Sigmoid colon (tissue), 7 donors: ENCODE data around the gene ANGPTL2. TPM values are rescaled to one million over a fixed set of nuclear protein-coding genes. Genes with fewer than 3 reads are reported as not detected.

Experiments
- DNase-seq: peaks from one replicate; pipeline ENCODE4 v3.0.0-alpha.2; 2019
- H3K27ac ChIP-seq, 4 donors: fragments of 200-600 bp; sonication (generic); one replicate each; pipeline ENCODE4 v1.5.1; 2016 to 2019; ENCODE audit warnings: mild to moderate bottlenecking in 1 of 4
- H3K27me3 ChIP-seq, 3 donors: fragments of 200-600 bp; sonication (generic); one replicate each; pipeline ENCODE4 v1.5.1; 2019; ENCODE audit warnings: mild to moderate bottlenecking in 1 of 3
- H3K36me3 ChIP-seq, 4 donors: fragments of 200-600 bp; sonication (generic); one replicate each; pipeline ENCODE4 v1.5.1; 2016 to 2019
- H3K4me1 ChIP-seq, 4 donors: fragments of 200-600 bp; sonication (generic); one replicate each; pipeline ENCODE4 v1.5.1; 2017 to 2019
- H3K4me3 ChIP-seq, 4 donors: fragments of 200-600 bp; sonication (generic); one replicate each; pipeline ENCODE4 v1.5.1; 2017 to 2019; ENCODE audit warnings: mild to moderate bottlenecking in 2 of 4, moderate library complexity in 1 of 4
- H3K9me3 ChIP-seq, 4 donors: fragments of 200-600 bp in 3 of 4; sonication (generic) in 3 of 4; one replicate each; pipeline versions ENCODE4 v1.5.1 to v1.6.1; 2013 to 2019
- EP300 ChIP-seq, 4 donors: sonication (generic); formaldehyde crosslinking; IDR thresholded peaks; one replicate each; pipeline ENCODE4 v1.6.1; 2017; ENCODE audit warnings: antibody characterized with exemption in 4 of 4
- POLR2A ChIP-seq, 2 donors: fragments of 450-650 bp; IDR thresholded peaks; one replicate each; pipeline ENCODE4 v1.6.1; 2016; ENCODE audit warnings: antibody characterized with exemption in 2 of 2, mild to moderate bottlenecking in 2 of 2, moderate library complexity in 2 of 2
- POLR2AphosphoS5 ChIP-seq, 4 donors: sonication (generic); formaldehyde crosslinking; IDR thresholded peaks; one replicate each; pipeline ENCODE4 v1.6.1; 2017; ENCODE audit warnings: antibody characterized with exemption in 4 of 4
- WGBS, 2 donors: extraction: QIAGEN DNeasy Blood & Tissue Kit; methylation state at CpG; one replicate each; pipeline ENCODE4 v1.1.7; 2013; 5-methylcytosine and 5-hydroxymethylcytosine counted together
- intact Hi-C: fragments of 100-400 bp; cut with DNase I; formaldehyde crosslinking; loops from one replicate; pipeline ENCODE4 v1.15.1; 2023
- polyA plus RNA-seq, 3 donors: library from polyadenylated mRNA; stranded (reverse); fragments of 200-250 nt; gene quantifications; one replicate each; pipeline ENCODE4 v1.2.3, GENCODE V29; 2013
- total RNA-seq, 4 donors: library from RNA; depleted of rRNA; stranded (reverse); fragments of >200 nt; gene quantifications; one replicate each; pipeline ENCODE4 v1.1.0, GENCODE V29; 2016
- TF ChIP-seq, protein P1 (sequence below), 4 experiments: fragments of 450-650 bp in 3 of 4; fragments of 200-600 bp in 1 of 4; IDR thresholded peaks; one replicate each; pipeline ENCODE4 v1.5.1; 2016 to 2019; ENCODE audit warnings: antibody characterized with exemption in 4 of 4, mild to moderate bottlenecking in 3 of 4, moderate library complexity in 2 of 4
- donor health status: healthy with polysubstance abuse.
- donor health status: Bipolar disorder and iron deficiency.
- donor health status: healthy.

The ANGPTL2 gene
- total and polyA plus RNA-seq, 7 donors: 0.69 to 112 (median 50.5) TPM

DNA sequence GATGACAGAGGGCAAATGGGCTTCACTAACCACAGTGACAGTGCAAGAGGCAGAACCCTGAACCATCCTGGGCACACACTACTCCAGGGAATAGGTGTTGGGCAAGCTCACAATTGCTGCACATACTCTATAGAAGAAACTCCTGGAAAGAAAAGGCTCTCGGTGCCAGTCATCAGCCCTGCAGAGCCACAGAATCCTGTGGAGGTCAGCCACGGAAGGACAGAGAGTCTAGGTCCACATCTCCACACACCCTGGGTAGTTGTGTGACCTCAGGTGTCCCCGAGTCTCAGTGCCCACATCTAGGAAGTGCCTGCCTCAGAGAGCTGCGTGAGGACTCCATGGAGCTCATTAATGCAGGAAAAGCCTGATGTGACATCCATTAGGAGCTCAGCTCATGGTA lies 16.0 kb upstream of the ANGPTL2 start:
- TF ChIP-seq, protein P1, sequence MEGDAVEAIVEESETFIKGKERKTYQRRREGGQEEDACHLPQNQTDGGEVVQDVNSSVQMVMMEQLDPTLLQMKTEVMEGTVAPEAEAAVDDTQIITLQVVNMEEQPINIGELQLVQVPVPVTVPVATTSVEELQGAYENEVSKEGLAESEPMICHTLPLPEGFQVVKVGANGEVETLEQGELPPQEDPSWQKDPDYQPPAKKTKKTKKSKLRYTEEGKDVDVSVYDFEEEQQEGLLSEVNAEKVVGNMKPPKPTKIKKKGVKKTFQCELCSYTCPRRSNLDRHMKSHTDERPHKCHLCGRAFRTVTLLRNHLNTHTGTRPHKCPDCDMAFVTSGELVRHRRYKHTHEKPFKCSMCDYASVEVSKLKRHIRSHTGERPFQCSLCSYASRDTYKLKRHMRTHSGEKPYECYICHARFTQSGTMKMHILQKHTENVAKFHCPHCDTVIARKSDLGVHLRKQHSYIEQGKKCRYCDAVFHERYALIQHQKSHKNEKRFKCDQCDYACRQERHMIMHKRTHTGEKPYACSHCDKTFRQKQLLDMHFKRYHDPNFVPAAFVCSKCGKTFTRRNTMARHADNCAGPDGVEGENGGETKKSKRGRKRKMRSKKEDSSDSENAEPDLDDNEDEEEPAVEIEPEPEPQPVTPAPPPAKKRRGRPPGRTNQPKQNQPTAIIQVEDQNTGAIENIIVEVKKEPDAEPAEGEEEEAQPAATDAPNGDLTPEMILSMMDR (IDR thresholded peaks at IDR 0.05): no peak
- TF ChIP-seq POLR2A (IDR thresholded peaks at IDR 0.05): no peak
- no peak for TF ChIP-seq EP300 (IDR thresholded peaks at IDR 0.05)
- TF ChIP-seq POLR2AphosphoS5 (IDR thresholded peaks at IDR 0.05): no peak
- no peak for DNase-seq
- 92 to 96% methylated on average over 4 of the region's 4 CpGs for WGBS, 2 donors
- Histone ChIP-seq H3K27me3 (no peaks in the 10 kb centered on the region), H3K27ac (no peak overlapping the region), H3K4me1 (peaks cover 0 to 46% (median 38%) of the 10 kb centered on the region in 4 donors), H3K4me3 (no peak overlapping the region), H3K36me3 (no peaks in the 10 kb centered on the region), H3K9me3 (no peaks in the 10 kb centered on the region)
- intact Hi-C loops: no loop called here

DNA sequence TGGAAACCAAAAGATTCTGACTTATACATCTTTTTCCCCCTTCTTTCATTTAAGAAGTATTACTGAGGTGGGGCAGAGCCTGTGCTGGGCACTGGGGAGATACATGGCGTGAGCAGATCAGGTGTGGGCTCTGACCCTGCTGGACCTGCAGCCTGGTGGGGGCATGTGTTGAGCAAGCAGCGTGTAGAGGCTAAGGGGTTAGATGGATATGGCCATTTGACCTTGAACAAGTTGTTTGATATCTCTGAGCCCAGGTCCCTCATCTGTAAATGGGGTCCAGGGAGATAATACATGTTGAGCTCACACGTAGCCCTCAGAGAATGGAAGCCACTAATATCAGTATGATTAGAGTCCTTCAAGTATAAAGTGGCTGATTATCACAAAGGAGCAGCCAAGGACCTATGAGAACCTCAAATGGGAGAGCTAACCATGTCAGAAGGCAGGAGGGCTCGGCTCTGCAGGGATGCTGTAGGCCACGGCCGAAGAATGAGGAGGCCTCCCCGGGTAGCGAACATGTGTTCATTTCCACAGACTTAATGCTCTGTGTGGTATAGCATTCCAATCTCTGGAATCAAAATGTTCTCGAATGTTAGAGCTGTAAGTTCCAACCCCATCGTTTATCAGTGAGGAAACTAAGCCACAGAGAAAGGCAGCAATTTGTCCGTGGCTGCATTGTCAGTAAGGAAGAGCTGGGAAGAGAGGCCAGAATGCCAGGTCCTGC lies 15.4 kb upstream of the ANGPTL2 start:
- Histone ChIP-seq H3K27me3 (no peaks in the 10 kb centered on the region), H3K9me3 (no peaks in the 10 kb centered on the region), H3K27ac (no peak overlapping the region), H3K4me1 (peaks cover 0 to 52% (median 45%) of the 10 kb centered on the region in 4 donors), H3K4me3 (no peak overlapping the region), H3K36me3 (no peaks in the 10 kb centered on the region)
- DNase-seq: no peak
- no peak for TF ChIP-seq POLR2AphosphoS5 (IDR thresholded peaks at IDR 0.05)
- TF ChIP-seq EP300 (IDR thresholded peaks at IDR 0.05): no peak
- TF ChIP-seq POLR2A (IDR thresholded peaks at IDR 0.05): no peak
- TF ChIP-seq, protein P1 (IDR thresholded peaks at IDR 0.05): no peak
- intact Hi-C loops: no loop called here
- 94 to 95% methylated on average over 11 of the region's 11 CpGs for WGBS, 2 donors

DNA sequence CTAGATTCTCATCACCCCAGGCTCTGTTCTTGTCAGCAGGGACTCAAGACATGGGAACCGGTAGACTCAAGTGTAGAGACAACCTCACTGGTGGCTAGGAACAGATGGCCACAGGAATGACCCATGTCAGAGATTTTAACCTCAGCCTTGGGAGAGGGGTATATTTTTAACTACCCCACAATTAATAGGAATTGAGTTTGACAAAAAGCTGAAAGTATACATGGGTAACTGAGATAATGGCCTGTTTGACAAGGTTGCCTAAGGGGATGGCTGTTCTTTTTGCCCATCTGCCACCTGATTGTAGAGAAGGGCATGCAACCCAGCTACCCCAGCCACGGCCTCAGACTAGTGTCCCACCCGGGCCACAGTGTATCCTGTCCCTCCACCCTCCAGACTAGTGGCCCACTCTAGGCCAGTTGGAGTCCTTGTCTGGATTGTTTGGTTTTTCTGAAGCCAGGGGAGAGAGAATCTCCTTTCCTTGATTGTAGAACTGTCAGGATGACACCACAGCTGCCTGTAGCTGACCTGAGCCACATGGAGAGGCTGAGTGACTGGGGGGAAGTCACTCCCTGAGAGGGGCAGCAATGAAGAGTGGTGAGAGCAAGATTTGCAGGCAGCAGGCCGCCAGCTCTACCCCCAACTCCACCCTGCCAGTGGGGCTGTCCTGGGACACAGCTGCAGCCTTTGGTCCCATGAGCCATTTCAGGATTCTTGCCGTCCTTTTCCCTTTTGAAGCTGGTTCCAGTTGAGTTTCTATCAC lies 14.6 kb upstream of the ANGPTL2 start:
- H3K36me3 ChIP-seq: no peaks in the 10 kb centered on the region
- peaks cover 0 to 60% (median 48%) of the 10 kb centered on the region in 4 donors for H3K4me1 ChIP-seq
- H3K27me3 ChIP-seq: no peaks in the 10 kb centered on the region
- intact Hi-C loops: no loop called here
- H3K4me3 ChIP-seq: no peak overlapping the region
- TF ChIP-seq POLR2A (IDR thresholded peaks at IDR 0.05) (no peak), EP300 (IDR thresholded peaks at IDR 0.05) (no peak), POLR2AphosphoS5 (IDR thresholded peaks at IDR 0.05) (no peak)
- TF ChIP-seq, protein P1 (IDR thresholded peaks at IDR 0.05): no peak
- H3K27ac ChIP-seq: peak overlapping the region in 1 of 4 donors; percentile 99
- H3K9me3 ChIP-seq: no peaks in the 10 kb centered on the region
- WGBS, 2 donors: 93 to 95% methylated on average over 5 of the region's 5 CpGs
- DNase-seq: no peak

DNA sequence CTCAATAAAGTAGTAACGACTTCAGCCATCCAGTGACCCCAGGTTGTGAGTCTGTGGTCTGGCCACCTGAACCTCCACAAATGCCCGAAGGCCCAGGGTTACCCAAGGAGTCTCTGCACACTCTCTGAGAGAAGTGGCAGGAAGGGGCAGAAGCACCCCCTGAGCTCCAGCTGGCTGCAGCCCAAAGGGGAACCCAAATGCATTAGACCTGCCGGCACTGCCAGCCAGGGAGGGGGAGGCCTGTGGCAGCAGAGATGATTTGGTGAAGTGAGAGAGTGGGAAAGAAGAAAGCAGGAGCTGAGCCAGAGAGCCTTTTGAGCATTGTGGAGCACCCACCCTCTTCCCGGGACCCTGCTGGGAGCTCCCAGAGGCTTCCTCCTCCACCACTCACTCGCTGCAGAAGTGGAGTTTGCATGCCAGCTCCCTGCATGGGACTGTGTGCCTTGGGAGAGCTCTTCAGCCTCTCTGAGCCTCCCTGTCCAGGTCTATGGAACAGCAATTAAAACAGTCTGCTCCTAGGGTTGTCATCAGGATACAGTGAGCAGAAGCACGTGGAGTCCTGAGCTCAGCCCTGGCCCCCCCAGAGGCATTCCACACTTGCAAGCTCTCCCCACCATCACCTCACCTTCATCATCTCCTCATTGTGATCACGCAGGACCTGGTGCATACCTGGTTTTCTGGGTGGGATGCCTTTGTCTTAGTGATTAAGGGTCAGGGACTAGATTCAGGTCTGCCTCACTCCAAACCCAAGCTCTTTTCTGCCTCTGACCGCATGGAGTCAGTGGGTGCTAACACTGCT lies 13.8 kb upstream of the ANGPTL2 start:
- no peak for DNase-seq
- Histone ChIP-seq H3K4me3 (no peak overlapping the region), H3K27ac (peak overlapping the region in 2 of 4 donors; percentile 95 to 99), H3K27me3 (no peaks in the 10 kb centered on the region), H3K9me3 (no peaks in the 10 kb centered on the region), H3K4me1 (peaks cover 0 to 64% (median 54%) of the 10 kb centered on the region in 4 donors), H3K36me3 (no peaks in the 10 kb centered on the region)
- TF ChIP-seq POLR2AphosphoS5 (IDR thresholded peaks at IDR 0.05) (no peak), EP300 (IDR thresholded peaks at IDR 0.05) (no peak), POLR2A (IDR thresholded peaks at IDR 0.05) (no peak)
- TF ChIP-seq, protein P1 (IDR thresholded peaks at IDR 0.05): no peak
- intact Hi-C loops: no loop called here
- WGBS, 2 donors: 89 to 92% methylated on average over 8 of the region's 8 CpGs
